Ovary (tissue), 3 donors: ENCODE data around the gene TSPYL4.
"Not testable (repeated sequence)": the region's sequence is repeated elsewhere in the genome, so short reads cannot be mapped to it uniquely, and the experiment has no call there.

Experiments used
- CTCF ChIP-seq, 3 donors: fragments of 450-650 bp in 2 of 3; fragments of 200-600 bp in 1 of 3; IDR thresholded peaks; one replicate each; pipeline versions ENCODE4 v1.5.1 to v1.8.0; 2016 to 2022; ENCODE audit warnings: antibody characterized with exemption in 3 of 3, mild to moderate bottlenecking in 1 of 3
- EP300 ChIP-seq: sonication (generic); formaldehyde crosslinking; IDR thresholded peaks from one replicate; pipeline ENCODE4 v1.6.1; 2017; ENCODE audit warnings: antibody characterized with exemption
- POLR2A ChIP-seq: fragments of 450-650 bp; IDR thresholded peaks from one replicate; pipeline ENCODE4 v1.6.1; 2017; ENCODE audit warnings: antibody characterized with exemption, mild to moderate bottlenecking, moderate library complexity
- donor health status: DM: no; HTN: no; CAD: no.

- not testable (repeated sequence) for TF ChIP-seq CTCF (IDR thresholded peaks at IDR 0.05); EP300; POLR2A
These were observed 31.1 kb upstream of the TSPYL4 start for GRCh38 chr6:116284984-116285383.
